ENCODE measurements around the gene MYO1H. TPM values are rescaled to one million over a fixed set of nuclear protein-coding genes. Genes with fewer than 3 reads are reported as not detected.

MYO1H gene
- total RNA-seq, 2 experiments from 2014 or later, result 0.28 to 0.59 TPM

DNA sequence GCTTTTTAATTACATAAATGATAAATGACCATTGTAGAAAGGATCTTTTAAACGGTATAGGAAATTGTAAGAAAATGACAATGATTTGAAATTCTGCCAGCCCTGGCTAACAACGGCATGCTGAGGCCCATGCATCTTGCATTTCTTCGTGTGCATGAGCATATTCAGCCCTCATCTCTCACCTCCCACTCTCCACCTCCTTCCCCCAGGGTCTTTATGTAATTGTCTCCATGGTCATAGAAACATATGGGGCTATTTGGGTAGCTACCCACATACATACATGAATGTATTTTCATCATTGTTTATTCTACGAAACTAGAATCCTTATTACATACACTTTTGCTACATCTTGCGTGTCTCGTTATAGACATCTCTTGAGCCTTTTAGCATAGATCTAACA lies 4.5 kb downstream of the MYO1H start:
- ChIA-PET CTCF (ENCODE audit: unreplicated experiment) (no interaction called here), POLR2A (no interaction called here)
- TF ChIP-seq EZH2phosphoT487 (IDR thresholded peaks at IDR 0.05; ENCODE audit: borderline replicate concordance, low read depth, low read length), result no peak
- TF ChIP-seq, protein P1, sequence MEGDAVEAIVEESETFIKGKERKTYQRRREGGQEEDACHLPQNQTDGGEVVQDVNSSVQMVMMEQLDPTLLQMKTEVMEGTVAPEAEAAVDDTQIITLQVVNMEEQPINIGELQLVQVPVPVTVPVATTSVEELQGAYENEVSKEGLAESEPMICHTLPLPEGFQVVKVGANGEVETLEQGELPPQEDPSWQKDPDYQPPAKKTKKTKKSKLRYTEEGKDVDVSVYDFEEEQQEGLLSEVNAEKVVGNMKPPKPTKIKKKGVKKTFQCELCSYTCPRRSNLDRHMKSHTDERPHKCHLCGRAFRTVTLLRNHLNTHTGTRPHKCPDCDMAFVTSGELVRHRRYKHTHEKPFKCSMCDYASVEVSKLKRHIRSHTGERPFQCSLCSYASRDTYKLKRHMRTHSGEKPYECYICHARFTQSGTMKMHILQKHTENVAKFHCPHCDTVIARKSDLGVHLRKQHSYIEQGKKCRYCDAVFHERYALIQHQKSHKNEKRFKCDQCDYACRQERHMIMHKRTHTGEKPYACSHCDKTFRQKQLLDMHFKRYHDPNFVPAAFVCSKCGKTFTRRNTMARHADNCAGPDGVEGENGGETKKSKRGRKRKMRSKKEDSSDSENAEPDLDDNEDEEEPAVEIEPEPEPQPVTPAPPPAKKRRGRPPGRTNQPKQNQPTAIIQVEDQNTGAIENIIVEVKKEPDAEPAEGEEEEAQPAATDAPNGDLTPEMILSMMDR (conservative IDR thresholded peaks at IDR 0.05; ENCODE audit: low read length), result no peak
- Histone ChIP-seq H3K9me2 (ENCODE audit: insufficient read depth, low read length) (no peaks in the 10 kb centered on the region; the same call in 1 of the 2 replicates), H3K4me3 (ENCODE audit: low read depth, low read length, poor library complexity, severe bottlenecking) (no peak overlapping the region), H3K36me3 (ENCODE audit: insufficient read depth, low read length) (no peaks in the 10 kb centered on the region), H2AFZ (ENCODE audit: low read length) (no peak overlapping the region), H3K4me1 (ENCODE audit: insufficient read depth, low read length, poor library complexity, severe bottlenecking) (no peaks in the 10 kb centered on the region), H3K79me2 (ENCODE audit: insufficient read depth, low read depth, low read length) (no peaks in the 10 kb centered on the region), H3K4me2 (ENCODE audit: low read length) (no peak overlapping the region), H3K27ac (ENCODE audit: low read depth, low read length, poor library complexity, severe bottlenecking) (no peak overlapping the region), H3K9me3 (ENCODE audit: low read length) (no peaks in the 10 kb centered on the region), H4K20me1 (ENCODE audit: insufficient read depth, low read length) (no peaks in the 10 kb centered on the region)
- BruUV-seq (replicated peaks), result no TSS peak
- DNase-seq (ENCODE audit: low spot score), result no peak
- intact Hi-C loops (cut with micrococcal nuclease; ENCODE audit: unreplicated experiment), result no loop called here

DNA sequence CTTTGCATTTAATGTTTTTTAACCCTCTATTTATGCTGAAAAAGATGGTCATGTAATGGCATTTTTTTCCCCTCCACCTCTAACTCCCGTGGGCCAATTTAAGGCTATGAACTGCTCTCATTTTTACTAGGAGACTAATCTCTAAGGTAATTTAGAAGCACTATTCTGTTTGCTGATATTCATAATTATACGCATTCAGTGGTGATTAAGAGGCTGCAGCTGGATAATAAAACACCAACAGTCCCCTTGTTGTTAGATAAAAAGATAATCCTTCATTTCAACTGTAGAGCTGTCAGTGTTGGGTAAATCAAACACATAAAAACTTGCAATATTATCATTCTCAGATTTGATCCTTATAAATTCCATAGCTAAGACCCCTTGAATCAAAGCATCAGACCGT lies 8.9 kb downstream of the MYO1H start:
- no TSS peak for BruUV-seq (replicated peaks)
- TF ChIP-seq, protein P1 (conservative IDR thresholded peaks at IDR 0.05; ENCODE audit: low read length), result no peak
- no peak for TF ChIP-seq EZH2phosphoT487 (IDR thresholded peaks at IDR 0.05; ENCODE audit: borderline replicate concordance, low read depth, low read length)
- no peak for DNase-seq (ENCODE audit: low spot score)
- Histone ChIP-seq H3K4me2 (ENCODE audit: low read length) (no peak overlapping the region), H3K4me1 (ENCODE audit: insufficient read depth, low read length, poor library complexity, severe bottlenecking) (no peaks in the 10 kb centered on the region), H4K20me1 (ENCODE audit: insufficient read depth, low read length) (no peaks in the 10 kb centered on the region), H3K79me2 (ENCODE audit: insufficient read depth, low read depth, low read length) (no peaks in the 10 kb centered on the region), H2AFZ (ENCODE audit: low read length) (no peak overlapping the region), H3K9me3 (ENCODE audit: low read length) (no peaks in the 10 kb centered on the region), H3K4me3 (ENCODE audit: low read depth, low read length, poor library complexity, severe bottlenecking) (no peak overlapping the region), H3K36me3 (ENCODE audit: insufficient read depth, low read length) (no peaks in the 10 kb centered on the region), H3K27ac (ENCODE audit: low read depth, low read length, poor library complexity, severe bottlenecking) (no peak overlapping the region), H3K9me2 (ENCODE audit: insufficient read depth, low read length) (no peaks in the 10 kb centered on the region)
- CTCF ChIA-PET (ENCODE audit: unreplicated experiment), result no interaction called here
- POLR2A ChIA-PET, result interaction anchor here (0.7 kb wide), 1 partner anchor 11 kb away, joined by 3 read pairs; no protein-coding TSS in a partner anchor
- intact Hi-C loops (cut with micrococcal nuclease; ENCODE audit: unreplicated experiment), result no loop called here

DNA sequence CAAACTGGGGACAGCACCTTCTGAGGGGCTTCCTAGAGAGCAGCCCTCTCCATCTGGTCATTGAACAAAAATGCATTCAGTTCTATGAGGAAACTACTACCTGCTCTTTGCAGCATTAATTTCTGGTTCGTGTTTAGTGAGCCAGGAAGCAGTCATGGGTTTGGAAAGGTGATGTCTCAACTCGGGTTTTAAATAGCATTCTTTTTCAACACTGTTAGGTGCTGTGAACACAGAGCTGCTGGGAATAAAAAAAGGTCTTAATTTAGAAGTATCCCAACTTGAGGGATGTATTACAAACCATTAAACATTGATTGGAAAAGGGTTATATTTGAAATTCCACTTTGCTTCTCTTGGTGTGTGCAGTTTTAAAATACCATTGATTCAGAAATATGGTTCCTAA lies 9.3 kb downstream of the MYO1H start:
- H3K4me3 ChIP-seq (ENCODE audit: low read depth, low read length, poor library complexity, severe bottlenecking), result no peak overlapping the region
- no peaks in the 10 kb centered on the region for H3K9me2 ChIP-seq (ENCODE audit: insufficient read depth, low read length)
- no peaks in the 10 kb centered on the region for H3K9me3 ChIP-seq (ENCODE audit: low read length)
- no peak overlapping the region for H3K4me2 ChIP-seq (ENCODE audit: low read length)
- H3K27ac ChIP-seq (ENCODE audit: low read depth, low read length, poor library complexity, severe bottlenecking), result no peak overlapping the region
- H3K4me1 ChIP-seq (ENCODE audit: insufficient read depth, low read length, poor library complexity, severe bottlenecking), result no peaks in the 10 kb centered on the region
- H2AFZ ChIP-seq (ENCODE audit: low read length), result no peak overlapping the region
- H3K36me3 ChIP-seq (ENCODE audit: insufficient read depth, low read length), result no peaks in the 10 kb centered on the region
- H3K79me2 ChIP-seq (ENCODE audit: insufficient read depth, low read depth, low read length), result no peaks in the 10 kb centered on the region
- intact Hi-C loops (cut with micrococcal nuclease; ENCODE audit: unreplicated experiment), result no loop called here
- no peak for DNase-seq (ENCODE audit: low spot score)
- POLR2A ChIA-PET, result no interaction called here
- H4K20me1 ChIP-seq (ENCODE audit: insufficient read depth, low read length), result no peaks in the 10 kb centered on the region
- CTCF ChIA-PET (ENCODE audit: unreplicated experiment), result no interaction called here
- no TSS peak for BruUV-seq (replicated peaks)
- TF ChIP-seq, protein P1 (conservative IDR thresholded peaks at IDR 0.05; ENCODE audit: low read length), result no peak
- no peak for TF ChIP-seq EZH2phosphoT487 (IDR thresholded peaks at IDR 0.05; ENCODE audit: borderline replicate concordance, low read depth, low read length)

Measured in OCI-LY7 (cell line).